Mucosa of descending colon (tissue), 3 donors: ENCODE data around the gene RASL11A. TPM values are rescaled to one million over a fixed set of nuclear protein-coding genes. Genes with fewer than 3 reads are reported as not detected.

Experiments used
- ATAC-seq: fragments of 200-7000 bp; cut with Tn5 transposase; one replicate; pipeline ENCODE4 v1.9.1; 2020; ENCODE audit warnings: mild to moderate bottlenecking, moderate library complexity
- DNase-seq, 3 donors: peaks; one replicate each; pipeline ENCODE4 v3.0.0-alpha.2; 2020
- H3K36me3 ChIP-seq: fragments of 200-600 bp; one replicate; pipeline ENCODE4 v1.8.0; 2021; ENCODE audit warnings: low read depth, mild to moderate bottlenecking
- H3K4me1 ChIP-seq: fragments of 200-600 bp; one replicate; pipeline ENCODE4 v1.8.0; 2021; ENCODE audit warnings: low read depth, mild to moderate bottlenecking
- H3K4me3 ChIP-seq: fragments of 200-600 bp; one replicate; pipeline ENCODE4 v1.8.0; 2021; ENCODE audit warnings: mild to moderate bottlenecking
- H3K9me3 ChIP-seq: fragments of 200-600 bp; one replicate; pipeline ENCODE4 v1.8.0; 2021; ENCODE audit warnings: mild to moderate bottlenecking
- CTCF ChIP-seq: fragments of 200-600 bp; IDR thresholded peaks from one replicate; pipeline ENCODE4 v1.8.0; 2022; ENCODE audit warnings: antibody characterized with exemption, mild to moderate bottlenecking
- intact Hi-C, 2 donors: fragments of 100-400 bp; cut with DNase I in 1 of 2; cut with micrococcal nuclease in 1 of 2; formaldehyde crosslinking; loops; one replicate each; pipeline versions ENCODE4 v1.11.0 to v1.11.1; 2022; cut with DNase I, micrococcal nuclease
- total RNA-seq, 3 donors: library from RNA; stranded (reverse); fragmentation: NEBNext Ultra II Directional in 2 of 3; extraction: Animal tissue kit (Norgen Biotek cat#: 25700) in 2 of 3; gene quantifications; one replicate each; pipeline versions ENCODE4 v1.2.1 to v1.2.4, GENCODE V29; 2021 to 2023
- donor health status: DM: no; HTN: no; CAD: no; lungs with moderate emphysema.
- donor health status: DM: no; HTN: no; CAD: no.
- donor health status: DM: no; HTN: yes; CAD: no.

Gene RASL11A
- total RNA-seq, 3 donors from 2014 or later: 27.0 to 75.0 (median 34.9) TPM

GRCh38 chr13:27252467-27252866 lies 18.2 kb upstream of the RASL11A start:
- peak overlapping the region; percentile 66 for H3K4me3 ChIP-seq
- H3K4me1 ChIP-seq: peaks cover 18% of the 10 kb centered on the region
- no peak for TF ChIP-seq CTCF
- no peaks in the 10 kb centered on the region for H3K9me3 ChIP-seq
- ATAC-seq (no peak), DNase-seq (no peak)
- intact Hi-C loops: no loop called here
- H3K36me3 ChIP-seq: no peaks in the 10 kb centered on the region

- Histone ChIP-seq H3K4me1 (peaks cover 14% of the 10 kb centered on the region), H3K36me3 (no peaks in the 10 kb centered on the region), H3K4me3 (no peak overlapping the region), H3K9me3 (no peaks in the 10 kb centered on the region)
- intact Hi-C loops: no loop called here
- no peak for TF ChIP-seq CTCF
- ATAC-seq: no peak
- no peak for DNase-seq
Observed at GRCh38 chr13:27257233-27257568, 13.4 kb upstream of the RASL11A start.

GRCh38 chr13:27257648-27258253 lies 12.9 kb upstream of the RASL11A start:
- no peaks in the 10 kb centered on the region for H3K9me3 ChIP-seq
- ATAC-seq: no peak
- peaks cover 12% of the 10 kb centered on the region for H3K4me1 ChIP-seq
- TF ChIP-seq CTCF: no peak
- no peak for DNase-seq
- intact Hi-C loops: no loop called here
- H3K36me3 ChIP-seq: no peaks in the 10 kb centered on the region
- H3K4me3 ChIP-seq: no peak overlapping the region

GRCh38 chr13:27258637-27259386 lies 11.8 kb upstream of the RASL11A start:
- Histone ChIP-seq H3K36me3 (no peaks in the 10 kb centered on the region), H3K4me1 (peaks cover 1% of the 10 kb centered on the region), H3K4me3 (no peak overlapping the region), H3K9me3 (no peaks in the 10 kb centered on the region)
- TF ChIP-seq CTCF: no peak
- ATAC-seq: peak; percentile 7
- intact Hi-C loops: no loop called here
- no peak for DNase-seq

- DNase-seq (no peak), ATAC-seq (peak; percentile 55)
- Histone ChIP-seq H3K36me3 (no peaks in the 10 kb centered on the region), H3K4me3 (no peak overlapping the region), H3K9me3 (no peaks in the 10 kb centered on the region), H3K4me1 (no peaks in the 10 kb centered on the region)
- intact Hi-C loops: no loop called here
- TF ChIP-seq CTCF: no peak
Observed at GRCh38 chr13:27259831-27260230, 10.8 kb upstream of the RASL11A start.
